ENCODE results near the gene SULT6B1. TPM values are rescaled to one million over a fixed set of nuclear protein-coding genes. Genes with fewer than 3 reads are reported as not detected.

SULT6B1 gene, protein sequence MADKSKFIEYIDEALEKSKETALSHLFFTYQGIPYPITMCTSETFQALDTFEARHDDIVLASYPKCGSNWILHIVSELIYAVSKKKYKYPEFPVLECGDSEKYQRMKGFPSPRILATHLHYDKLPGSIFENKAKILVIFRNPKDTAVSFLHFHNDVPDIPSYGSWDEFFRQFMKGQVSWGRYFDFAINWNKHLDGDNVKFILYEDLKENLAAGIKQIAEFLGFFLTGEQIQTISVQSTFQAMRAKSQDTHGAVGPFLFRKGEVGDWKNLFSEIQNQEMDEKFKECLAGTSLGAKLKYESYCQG
- not detected in 2 replicates for total RNA-seq

GRCh38 chr2:37188570-37188969, at the start of gene SULT6B1:
SULT6B1 (minus strand) TSS chr2:37188670; CDS start chr2:37188640, 30 bp downstream.

DNA sequence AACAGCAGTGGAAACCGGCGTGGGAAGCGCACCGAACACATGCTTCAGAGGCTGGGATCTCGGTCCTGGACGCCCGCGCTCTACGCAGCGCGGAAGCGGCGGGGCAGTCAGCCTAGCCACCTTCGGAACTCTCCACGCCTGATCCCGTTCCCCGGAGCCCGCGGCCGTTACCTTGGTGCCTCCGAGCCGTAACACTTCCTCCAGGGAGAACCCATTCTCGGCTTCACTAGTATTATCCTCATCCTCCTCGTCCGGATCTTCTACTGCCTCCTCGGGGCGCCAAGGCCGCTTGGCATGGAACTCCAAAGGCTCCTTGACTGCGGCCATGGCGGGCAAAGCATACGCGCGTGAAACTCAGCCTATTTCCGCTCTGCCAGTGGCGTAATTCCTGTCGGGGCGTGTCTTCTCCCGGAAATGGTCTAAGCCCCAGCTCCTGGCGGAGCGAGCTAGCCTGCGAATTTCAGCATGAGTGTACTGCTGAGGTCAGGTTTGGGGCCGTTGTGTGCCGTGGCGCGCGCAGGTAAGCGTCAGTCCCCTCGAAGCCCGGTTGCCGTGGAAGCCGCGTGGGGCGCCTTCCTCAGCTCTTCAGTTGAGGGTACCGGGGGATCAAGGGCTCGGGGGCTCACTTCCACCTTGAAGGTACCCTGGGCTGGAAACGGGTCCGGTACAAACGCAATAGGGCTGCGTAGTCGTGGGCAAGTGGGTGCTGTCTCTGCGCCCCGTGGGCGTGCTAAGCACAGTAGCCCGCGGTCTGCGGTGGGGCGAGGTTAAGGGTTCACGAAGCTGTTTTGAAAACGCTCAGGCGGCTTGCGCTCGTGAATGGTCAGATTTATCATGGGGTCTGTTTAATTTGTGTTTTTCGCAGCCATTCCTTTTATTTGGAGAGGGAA, 43.0 kb upstream of the SULT6B1 start, which contains the start of the genes CEBPZ and NDUFAF7:
CEBPZ (minus strand) TSS at position 356 of the 890 bp plus-strand sequence; CDS start at position 327, 29 bp downstream.
NDUFAF7 (plus strand) TSS at position 418 of the 890 bp plus-strand sequence; CDS start at position 466, 48 bp downstream.

GRCh38 chr2:37196320-37197195, 8.1 kb upstream of the SULT6B1 start, which contains the start of gene CEBPZOS:
CEBPZOS (plus strand) TSS chr2:37196496; CDS start chr2:37199705, 3,209 bp downstream.

DNA sequence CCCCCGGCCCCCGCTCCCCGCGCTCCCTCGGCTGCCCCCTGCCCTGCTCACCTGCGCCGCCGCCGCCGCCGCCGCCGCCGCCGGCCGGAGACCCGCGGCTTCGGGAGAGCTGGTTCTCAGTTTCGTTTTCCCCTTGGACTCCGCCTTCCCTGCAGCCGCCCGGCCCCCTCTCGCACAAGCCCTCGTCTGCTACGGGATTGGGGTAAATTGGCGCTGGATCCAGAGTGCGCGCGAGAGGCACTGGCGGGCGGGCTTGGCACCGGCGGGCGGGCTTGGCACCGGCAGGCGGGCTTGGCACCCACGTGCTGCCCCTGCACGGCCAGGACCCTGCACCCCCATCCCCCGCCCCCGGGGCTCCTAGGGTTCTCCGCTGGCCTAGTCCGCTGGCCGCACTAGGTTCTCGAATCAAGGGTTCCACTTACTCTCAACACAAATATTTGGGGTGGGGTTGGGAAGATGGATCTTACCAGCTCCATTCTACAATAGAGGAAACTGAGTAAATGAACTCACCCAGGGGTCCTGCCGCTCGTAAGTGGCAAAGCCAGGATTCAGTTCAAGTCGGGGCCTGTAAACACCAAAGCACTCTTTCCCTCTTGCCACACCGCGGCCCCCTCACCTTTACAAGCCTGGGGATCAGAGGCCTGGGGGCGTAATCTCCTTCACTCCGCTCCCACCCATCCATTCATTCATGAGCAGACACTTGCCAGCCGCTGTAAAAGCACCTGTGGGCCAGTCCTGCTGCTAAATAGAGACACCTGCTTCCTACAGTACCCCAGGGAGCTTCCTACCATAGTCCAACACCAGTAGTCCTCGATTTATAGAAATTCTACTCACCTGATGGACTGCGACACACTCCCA, 31.4 kb downstream of the SULT6B1 start, which contains the start of gene EIF2AK2:
EIF2AK2 (minus strand) TSS at position 124 of the 858 bp plus-strand sequence. CDS start 9,174 bp downstream, outside the sequence.

Other genes with a start within 250 kb of the SULT6B1 start
- gene STRN, start 222.1 kb downstream of the SULT6B1 start, total RNA-seq: 5.1 and 6.4 TPM in 2 replicates
- 10.0 and 10.6 TPM in 2 replicates for gene HEATR5B, start 104.3 kb downstream of the SULT6B1 start, total RNA-seq
- 4.8 and 6.7 TPM in 2 replicates for gene GPATCH11, start 104.2 kb downstream of the SULT6B1 start, total RNA-seq
- 15.1 and 16.6 TPM in 2 replicates for gene EIF2AK2, start 31.7 kb downstream of the SULT6B1 start, total RNA-seq
- gene CEBPZOS, start 7.8 kb upstream of the SULT6B1 start, total RNA-seq: 16.5 TPM in 2 replicates
- 19.3 and 24.9 TPM in 2 replicates for gene CEBPZ, start 42.9 kb upstream of the SULT6B1 start, total RNA-seq
- 10.6 and 12.3 TPM in 2 replicates for gene NDUFAF7, start 43.0 kb upstream of the SULT6B1 start, total RNA-seq
- gene PRKD3, start 136.2 kb upstream of the SULT6B1 start, total RNA-seq: 22.6 and 31.1 TPM in 2 replicates
- gene QPCT, start 156.0 kb upstream of the SULT6B1 start, total RNA-seq: 1.0 and 1.5 TPM in 2 replicates